T47D (cell line): ENCODE data around the gene ZBTB7C.

Experiments
- DNase-seq, 2 experiments: peaks; one replicate each; pipeline versions ENCODE4 v3.0.0 to v3.0.0-alpha.2; 2011 to 2012; ENCODE audit warnings: low read depth in 1 of 2, low spot score in 1 of 2
- JUND ChIP-seq: IDR thresholded peaks from 2 replicates; pipeline ENCODE4 v1.6.1; 2012; ENCODE audit warnings: low read depth
- in situ Hi-C: cut with HindIII; loops from 2 replicates; pipeline ENCODE4 v1.10.0; 2016; ENCODE audit warnings: low sequenced_read_pairs, low pct_unique_long_range_greater_than_20kb

ZBTB7C gene

GRCh38 chr18:48084041-48084757 lies 325.0 kb downstream of the ZBTB7C start:
- DNase-seq = no peak
- in situ Hi-C loops = no loop called here
- TF ChIP-seq JUND = no peak

- TF ChIP-seq JUND = no peak
- no peak for DNase-seq
- in situ Hi-C loops = no loop called here
Observed at GRCh38 chr18:48080546-48080945, 328.6 kb downstream of the ZBTB7C start.

GRCh38 chr18:48079885-48080284 lies 329.3 kb downstream of the ZBTB7C start:
- in situ Hi-C loops = no loop called here
- no peak for DNase-seq
- no peak for TF ChIP-seq JUND

DNA sequence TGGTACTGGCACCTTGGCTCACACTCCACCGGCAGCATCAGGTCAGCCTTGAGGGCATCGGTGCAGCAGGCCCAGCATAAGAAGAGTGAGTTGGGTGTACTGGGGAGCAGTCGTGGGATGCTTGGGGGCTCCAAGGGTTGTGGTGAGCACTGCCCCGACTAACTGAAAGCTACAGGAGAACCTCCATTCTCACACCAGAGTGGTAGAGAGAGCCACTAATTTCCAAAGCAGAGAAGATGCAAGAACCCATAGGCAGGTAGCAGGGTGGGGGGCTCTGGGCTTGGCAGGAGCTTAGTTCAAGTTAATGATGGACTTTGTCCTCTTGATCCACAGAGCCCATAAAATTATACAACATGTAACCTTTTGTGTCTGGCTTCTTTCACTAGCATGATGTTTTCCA lies 330.7 kb downstream of the ZBTB7C start:
- in situ Hi-C loops = no loop called here
- no peak for TF ChIP-seq JUND
- DNase-seq = no peak

DNA sequence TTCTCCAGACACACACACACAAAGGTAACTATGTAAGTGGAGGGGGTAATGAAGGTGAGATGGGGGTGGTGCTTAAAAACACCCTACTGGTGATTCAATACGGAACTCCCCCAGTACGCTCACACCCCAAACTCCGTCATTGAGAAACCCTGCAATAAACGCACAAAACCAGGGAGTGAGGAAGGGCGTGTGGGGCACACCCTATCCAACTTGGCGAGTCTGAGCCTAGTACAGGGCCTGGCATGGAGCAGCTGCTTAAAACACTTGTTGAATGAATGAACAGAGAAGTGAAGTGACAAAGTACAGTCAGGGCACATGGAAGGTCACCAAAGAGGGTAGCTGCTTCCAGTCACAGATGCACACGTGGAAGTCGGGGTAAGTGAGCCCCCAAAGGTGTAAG lies 331.9 kb downstream of the ZBTB7C start:
- in situ Hi-C loops = no loop called here
- no peak for DNase-seq
- TF ChIP-seq JUND = no peak

- in situ Hi-C loops = no loop called here
- no peak for DNase-seq
- TF ChIP-seq JUND = no peak
Observed at GRCh38 chr18:48076461-48076860, 332.7 kb downstream of the ZBTB7C start.

DNA sequence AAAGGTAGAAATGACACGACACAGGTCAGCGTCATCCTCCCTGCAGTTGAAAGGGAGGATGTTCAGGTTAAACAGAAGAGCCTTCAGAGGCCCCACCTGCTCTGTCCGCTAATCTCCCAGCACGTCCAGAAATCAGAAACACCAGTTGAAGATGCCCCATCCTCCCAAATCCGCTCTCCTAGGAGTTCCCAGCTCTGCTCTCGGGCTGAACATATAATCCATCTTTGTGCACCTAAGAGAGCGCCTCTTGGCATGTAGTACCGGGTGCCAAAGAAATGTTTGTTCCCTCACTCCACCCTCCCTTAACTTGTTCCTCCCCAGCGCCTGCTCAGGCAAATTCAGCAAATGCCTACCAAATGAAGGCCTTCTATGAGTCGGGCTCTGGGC lies 333.5 kb downstream of the ZBTB7C start:
- in situ Hi-C loops = no loop called here
- no peak for TF ChIP-seq JUND

DNA sequence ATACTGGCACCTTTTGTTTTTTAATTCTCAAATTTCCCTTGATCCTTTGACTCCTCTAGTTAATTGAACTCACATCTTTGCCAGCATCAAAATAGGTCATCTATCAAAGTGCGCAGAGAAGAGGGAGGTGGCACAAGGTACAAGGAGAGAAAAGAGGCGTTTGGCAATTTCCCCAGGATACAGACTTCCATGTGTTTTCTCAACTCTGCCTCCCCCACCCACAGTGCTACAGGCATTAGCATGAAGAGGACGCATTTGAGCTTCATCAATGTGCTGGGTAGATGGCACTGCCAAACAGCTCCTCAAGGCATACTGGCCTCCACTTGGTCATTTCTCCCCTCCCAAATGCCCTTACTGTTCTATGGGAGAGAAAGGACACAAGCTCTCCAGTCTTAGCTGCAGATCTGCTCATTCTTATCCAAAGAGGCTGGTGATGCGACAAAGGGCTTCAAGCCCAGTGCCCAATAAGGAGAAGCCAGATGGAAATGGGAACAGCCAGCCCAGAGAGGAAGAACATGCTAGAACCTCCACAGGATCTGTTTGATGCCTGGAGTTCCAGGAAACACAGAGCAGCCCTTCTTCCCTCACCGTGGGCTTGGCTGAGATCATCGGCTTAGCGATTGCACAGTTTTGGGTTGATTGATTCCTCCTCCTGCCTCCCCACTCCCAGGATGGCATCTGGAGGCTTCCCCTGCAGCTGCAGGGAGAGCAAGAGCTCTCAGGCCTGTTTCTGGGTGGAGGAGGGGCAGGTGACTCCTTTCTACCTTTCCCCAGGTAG lies 334.1 kb downstream of the ZBTB7C start:
- DNase-seq = no peak
- in situ Hi-C loops = no loop called here
- no peak for TF ChIP-seq JUND

More for the DNA sequence above, 333.5 kb downstream of the ZBTB7C start:
- DNase-seq = no peak

GRCh38 chr18:48073211-48073930 lies 335.8 kb downstream of the ZBTB7C start:
- in situ Hi-C loops = no loop called here
- no peak for DNase-seq

DNA sequence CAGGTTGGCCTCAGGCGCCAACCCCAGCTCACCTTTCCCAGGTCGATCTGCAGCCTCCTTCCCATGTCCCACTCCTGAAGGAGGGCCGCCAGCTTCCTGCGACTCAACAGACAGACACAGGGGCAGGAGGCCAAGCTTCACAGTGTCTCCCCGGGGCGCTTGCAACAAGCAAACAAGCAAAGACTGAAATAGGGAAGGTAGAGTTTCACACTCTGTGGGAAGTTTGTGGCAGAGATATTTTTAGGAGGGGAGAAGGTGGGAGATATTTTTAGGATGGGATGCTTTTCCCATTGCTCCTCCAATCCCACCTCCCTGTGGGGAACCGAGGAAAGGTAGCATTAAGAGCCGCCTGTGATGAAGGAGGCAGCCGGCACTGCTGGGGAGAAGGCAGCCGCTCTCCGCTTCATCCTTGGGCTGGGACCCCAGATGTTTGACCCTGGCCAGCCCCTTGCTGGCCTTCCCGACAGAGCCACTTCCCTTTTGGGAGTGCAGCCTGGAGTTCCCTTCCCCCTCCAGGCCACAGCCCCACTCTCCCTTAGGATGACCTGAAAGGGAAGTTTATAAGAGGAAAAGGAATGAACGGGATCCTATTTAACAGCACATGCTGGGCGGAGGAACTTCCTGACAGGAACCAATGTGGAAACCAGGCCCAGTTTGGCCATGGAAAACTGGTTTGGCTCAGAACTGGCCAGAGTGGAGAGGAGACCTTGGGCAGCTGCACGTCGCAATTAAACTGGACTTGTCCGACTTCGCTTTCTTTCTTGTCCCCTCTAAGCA lies 336.6 kb downstream of the ZBTB7C start:
- TF ChIP-seq JUND = no peak
- peak in 1 of 2 experiments; percentile 8 for DNase-seq
- in situ Hi-C loops = no loop called here

More at GRCh38 chr18:48073211-48073930, 335.8 kb downstream of the ZBTB7C start:
- no peak for TF ChIP-seq JUND

GRCh38 chr18:48068916-48069445 lies 340.2 kb downstream of the ZBTB7C start:
- no peak for DNase-seq
- in situ Hi-C loops = no loop called here
- TF ChIP-seq JUND = no peak

DNA sequence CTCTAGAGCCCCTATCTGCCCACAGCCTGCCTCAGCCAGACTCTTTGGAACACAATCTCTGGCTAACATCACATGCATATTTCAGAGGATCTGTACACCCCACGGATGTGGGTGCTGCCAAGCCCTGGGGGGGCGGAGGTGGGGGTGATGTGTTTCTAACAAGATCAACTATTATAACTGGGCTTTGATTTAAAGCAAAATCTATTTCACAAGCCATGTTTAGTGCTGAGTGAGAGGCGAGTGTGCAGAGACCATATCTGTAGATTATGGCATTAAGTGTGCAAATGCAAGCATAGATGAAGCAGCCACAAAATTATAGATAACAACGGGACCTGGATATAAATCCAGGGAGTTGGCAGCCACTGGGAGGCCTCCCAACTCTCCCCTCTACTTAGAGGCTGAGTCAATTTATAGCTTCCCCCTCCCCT lies 342.9 kb downstream of the ZBTB7C start:
- no peak for DNase-seq
- no peak for TF ChIP-seq JUND
- in situ Hi-C loops = no loop called here
